HG03135 (cell line): Measurements from ENCODE around the gene MIOX.

Source experiments
- ATAC-seq: cut with Tn5 transposase; IDR thresholded peaks from one replicate; pipeline ENCODE4 v1.9.1; 2021; ENCODE audit warnings: mild to moderate bottlenecking, moderate library complexity; ENCODE audit not compliant: unreplicated experiment

The MIOX gene

DNA sequence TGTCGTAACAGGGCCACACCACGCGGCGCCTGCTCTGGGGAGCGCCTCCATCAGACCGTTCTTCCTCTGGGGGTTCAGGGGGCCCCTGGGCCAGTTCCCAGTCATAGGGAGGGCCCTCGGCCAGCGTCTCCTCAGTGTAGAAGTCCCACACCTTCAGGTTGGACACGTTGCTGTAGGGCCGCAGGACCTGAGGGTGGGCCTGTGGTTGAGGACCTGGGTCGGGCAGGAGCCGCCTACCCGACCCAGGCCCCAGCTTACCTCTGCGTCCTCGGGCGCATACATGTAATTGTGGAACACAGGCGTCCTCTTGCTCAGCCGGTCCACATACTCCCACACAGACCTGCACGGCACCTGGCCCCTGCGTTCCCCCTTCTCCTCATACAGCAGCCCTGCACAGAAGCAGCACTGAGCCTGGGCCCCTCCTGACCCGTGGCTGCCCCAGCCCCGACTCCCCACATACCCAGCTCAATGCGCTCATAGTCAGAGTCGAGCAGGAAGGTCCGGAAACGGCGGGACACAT is 32.0 kb upstream of the MIOX start:
- ATAC-seq: no peak

DNA sequence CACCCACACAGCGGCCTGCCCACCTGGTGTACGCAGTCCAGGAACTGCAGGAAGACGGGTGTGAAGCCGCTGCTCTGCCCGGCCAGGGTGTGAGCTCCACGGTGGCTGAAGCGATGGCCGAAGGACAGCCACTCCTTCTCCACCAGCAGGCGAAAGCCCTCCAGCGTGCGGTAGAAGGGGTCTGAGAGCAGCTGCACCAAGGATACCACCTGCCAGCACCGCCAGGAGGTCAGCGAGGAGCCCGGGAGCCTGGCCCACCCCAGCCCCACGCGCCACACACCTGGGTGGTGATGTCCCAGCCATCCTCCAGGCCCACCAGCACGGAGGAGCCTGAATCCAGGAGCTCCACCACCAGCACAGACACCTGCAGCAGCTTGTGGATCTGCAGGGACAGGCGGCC is 31.5 kb upstream of the MIOX start:
- no peak for ATAC-seq

DNA sequence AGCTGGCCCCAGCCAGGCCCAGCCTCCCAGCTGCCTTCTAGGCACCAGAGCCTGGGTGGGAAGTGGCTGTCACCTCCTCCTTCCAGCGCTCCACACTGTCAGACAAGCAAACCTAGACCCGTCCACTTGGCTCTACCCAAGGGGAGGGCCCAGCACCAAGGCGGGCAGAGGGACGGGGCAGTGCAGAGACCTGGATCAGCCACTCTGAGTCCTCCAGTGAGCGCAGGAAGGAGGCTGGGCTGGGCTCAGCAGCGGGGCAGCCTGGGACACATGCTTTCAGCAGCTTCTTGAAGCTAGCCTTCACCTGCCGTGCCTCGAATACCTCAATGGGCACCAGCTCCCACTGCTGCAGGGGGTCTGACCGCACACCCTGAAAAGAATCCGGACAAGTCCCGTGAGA is 30.6 kb upstream of the MIOX start:
- no peak for ATAC-seq

DNA sequence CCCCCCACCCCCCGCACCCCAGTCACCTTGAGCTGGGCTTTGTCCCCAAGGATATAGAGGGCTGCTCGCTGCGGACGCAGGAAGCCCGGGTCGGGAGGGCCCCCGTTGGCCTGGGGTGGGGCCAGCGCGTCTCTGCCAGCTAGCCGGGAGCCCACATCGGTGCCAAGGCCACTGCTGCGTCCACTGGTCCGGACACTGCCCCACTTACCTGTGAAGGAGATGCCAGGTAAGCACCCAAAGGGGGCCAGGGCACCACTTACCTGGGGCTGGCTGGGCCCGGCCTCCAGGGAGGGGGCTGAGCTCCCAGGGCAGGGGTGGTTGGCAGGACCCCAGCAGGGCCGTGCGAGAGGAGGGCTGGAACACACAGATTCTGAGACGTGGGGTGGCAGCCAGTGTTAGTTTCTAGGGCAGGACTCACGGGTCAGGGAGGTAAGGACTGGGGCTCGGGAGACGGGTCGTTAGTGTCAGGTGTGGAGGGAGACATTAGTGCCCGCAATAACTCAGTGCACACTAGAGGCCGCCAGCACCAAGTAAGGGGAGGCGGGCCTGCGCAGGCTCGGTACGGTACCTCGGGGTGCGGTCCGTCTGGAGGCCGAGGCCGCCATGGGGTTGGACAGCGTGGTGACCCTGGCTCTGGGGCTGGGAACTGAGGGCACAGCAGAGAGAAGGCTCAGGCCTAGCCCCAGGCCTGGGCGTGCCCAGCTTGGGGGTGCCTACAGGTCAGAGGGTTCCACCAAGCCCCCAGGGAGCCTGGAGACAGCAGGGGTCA is 30.0 kb upstream of the MIOX start:
- ATAC-seq: no peak

DNA sequence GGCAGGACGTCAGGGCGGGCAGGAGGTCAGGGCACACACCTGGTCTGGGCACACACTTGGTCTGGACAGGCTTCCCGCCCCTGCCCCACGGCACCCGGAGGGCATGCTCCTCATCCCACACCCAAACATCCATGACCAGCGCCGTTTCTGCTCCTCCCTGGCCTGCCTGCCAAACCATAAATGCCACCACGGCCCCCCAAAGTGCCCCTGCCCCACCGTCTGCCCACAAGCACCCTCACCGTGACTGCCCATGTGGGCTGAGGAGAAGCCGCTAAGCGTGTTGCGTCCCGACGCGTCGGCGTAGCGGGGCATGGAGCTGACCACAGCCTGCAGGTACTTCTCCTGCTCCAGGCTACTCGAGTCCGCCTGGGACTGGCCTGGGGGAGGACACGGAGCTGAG is 27.6 kb upstream of the MIOX start:
- ATAC-seq: no peak

DNA sequence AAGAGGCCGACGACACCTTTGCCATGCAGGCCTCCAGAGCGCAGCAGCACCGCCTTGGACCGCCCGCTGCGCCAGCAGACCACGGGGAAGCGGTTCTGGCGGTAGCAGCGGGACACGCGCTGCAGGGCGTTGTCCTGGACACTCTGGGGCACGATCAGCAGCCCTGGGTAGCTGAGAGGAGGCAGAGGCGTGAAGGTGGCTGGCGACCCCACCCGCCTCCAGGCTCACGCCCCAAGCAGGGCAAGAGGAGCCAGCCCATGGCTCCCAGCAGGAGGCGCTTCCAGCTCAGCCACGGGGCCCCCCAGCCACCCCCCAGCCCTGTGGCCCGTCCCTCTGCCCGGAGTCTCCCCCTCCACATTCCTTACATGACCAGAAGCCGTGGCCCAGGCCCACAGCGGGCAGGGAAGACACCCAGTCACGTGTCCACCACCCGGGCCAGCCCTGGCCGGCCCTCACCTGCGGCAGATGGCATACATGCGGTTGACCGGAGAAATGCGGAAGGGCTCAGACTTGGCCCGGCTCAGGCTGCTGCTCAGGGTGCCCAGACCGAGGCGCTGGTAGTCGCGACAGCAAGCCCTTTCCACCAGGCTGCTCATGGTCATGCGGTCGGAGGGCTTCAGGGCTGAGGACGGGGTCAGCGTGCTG is 27.0 kb upstream of the MIOX start:
- no peak for ATAC-seq

DNA sequence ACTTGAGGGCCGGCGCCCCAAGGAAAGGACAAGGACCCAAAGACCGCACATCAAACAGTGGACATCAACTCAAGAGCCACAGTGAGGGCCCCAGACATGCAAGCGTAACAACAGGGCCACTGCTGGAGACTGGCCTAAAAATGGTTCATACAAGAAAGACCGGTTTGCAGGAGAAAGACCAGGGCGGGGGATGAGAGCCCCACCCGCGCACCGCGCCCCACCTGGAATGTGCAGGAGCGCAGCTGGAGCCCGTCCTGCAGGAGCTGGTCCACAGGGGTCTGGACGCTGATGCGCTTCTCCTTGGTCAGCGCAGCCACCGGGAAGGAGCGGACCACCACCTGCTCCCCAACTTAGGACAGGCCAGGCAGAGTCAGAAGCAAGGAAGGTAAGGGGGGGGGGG is 25.7 kb upstream of the MIOX start:
- no peak for ATAC-seq

DNA sequence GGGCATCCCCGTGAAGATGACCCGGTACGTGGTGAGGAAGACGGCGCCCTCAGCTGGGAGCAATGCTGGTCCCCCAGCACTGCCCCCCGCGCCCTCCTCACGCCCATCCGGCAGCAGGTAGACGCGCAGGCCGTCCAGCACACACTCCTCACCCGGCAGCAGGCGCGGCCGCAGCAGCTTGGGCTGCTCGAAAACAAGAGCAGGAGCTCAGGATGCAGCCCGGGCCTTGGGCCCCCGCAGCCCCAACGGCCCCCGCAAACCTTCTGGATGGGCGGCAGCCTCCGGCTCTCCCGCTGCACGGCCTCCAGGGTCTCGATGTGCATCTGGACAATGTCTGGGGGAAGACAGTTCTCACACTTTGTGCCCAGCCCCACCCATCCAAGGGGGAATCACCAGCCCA is 25.1 kb upstream of the MIOX start:
- ATAC-seq: no peak

DNA sequence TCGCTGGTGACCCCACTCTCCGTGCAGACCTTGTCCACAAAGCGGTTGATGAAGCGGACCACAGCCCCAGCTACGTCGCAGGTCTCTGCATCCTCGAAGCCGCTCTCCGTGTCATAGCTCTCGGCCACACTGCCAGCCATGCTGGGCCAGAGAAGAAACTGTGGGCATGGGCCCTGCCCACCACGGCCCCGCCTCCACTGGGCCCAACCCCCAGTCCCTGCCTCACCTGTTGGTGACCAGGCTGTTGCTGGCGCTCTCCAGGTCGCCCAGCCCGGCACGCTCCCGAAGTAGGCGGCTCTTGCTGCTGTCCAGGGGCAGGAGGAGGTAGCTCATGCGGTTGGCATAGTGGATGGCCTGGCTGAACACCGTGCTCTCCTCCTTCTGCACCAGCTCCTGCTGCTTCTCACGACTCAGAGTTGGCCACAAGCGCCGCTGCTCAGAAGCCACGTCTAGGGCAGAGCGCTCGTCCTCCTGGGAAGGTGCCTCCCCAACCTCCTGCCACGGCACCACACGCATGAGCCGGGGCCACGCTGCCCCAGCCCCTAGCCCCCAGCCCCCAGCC is 24.6 kb upstream of the MIOX start:
- ATAC-seq: no peak

DNA sequence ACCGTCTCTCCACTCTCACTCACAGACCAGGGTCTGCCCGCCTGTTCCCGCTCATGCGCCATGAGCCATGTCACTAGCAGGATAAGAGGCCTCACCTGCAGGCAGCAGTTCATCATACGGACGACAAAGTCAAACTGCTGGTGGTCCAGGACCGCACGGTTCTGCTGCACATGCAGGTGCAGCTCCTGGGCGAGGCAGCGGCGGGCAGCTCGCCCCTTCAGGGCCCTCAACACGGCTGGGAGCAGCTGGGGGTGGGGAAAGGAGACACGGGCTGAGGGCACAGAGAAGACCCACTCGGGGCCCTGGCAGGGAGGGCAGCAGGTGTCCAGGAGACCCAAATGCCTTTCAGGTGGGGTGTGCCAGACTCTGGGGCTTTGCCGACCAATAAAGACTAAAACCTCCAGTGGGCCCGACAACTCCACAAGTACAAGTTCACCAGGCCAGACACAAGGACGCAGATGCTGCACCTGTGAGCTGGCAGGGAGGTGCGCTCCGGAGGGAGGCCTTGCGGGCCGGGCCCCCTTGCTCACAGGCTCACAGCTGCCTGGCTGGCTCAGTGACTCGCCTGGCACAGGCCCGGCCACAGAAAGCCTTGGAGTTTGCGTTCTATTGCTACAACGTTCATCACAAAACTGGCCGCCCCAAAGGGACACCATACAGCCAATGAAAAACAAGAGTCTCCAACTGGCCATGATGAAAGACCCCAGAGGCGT is 23.3 kb upstream of the MIOX start:
- ATAC-seq: no peak

DNA sequence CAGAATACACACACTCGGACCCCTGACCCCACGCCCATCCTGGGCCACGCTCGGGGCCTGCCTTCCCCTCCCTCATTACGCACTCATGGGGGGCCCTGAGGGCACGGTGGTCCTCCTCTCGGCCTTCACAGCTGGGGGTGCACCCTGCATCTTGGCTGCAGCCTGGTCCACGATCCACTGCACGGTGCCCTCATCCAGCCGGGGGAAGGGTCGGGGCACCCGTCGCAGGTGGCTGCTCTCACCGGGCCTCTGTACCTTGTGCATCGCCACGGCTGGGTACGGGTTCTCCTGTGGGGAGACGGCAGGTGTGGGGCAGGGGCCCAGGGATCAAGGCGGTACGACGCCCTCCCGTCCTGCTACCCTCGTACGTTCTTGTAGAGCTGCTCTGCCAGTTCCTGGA is 22.2 kb upstream of the MIOX start:
- ATAC-seq: no peak

DNA sequence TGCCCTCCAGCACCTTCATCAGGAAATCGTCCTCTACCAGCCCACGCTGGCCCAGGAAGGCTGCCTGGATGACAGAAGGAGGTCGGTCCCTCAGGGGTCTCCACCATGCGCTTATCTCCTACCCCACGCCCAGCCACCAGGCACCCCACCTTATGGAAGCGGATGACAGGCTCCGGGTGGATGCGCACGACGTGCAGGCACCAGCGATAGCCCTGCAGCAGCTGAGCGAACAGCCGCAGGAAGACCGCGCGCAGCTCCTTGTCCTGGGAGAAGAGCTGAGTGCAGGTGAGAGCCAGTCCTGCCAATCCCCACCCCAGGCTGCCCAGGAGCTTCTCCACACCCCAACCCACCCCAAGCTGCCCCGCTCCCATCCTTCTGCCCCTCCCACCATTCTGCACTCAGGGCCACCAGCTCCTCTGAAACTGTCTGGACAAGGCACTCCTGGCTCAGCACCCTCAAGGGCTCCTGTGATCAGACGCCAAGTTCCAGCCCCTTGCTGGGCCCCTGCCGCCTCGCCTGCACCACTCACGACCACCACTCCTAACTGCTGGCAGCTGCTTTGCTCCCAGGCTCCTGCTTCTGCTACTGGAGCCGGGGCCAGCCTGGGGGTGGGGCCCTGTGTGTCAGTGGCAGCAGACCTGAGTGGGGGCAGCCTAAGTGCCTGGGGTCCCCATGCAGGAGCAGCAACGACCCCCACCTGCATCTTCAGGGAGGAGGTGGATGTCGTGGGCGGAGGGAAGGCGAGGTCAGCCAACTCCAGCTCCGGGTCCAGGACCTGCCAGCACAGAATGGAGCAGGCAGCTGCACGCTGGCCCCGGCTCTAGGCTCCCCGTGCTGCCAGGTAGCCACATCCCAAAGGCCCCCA is 21.4 kb upstream of the MIOX start:
- ATAC-seq: no peak

DNA sequence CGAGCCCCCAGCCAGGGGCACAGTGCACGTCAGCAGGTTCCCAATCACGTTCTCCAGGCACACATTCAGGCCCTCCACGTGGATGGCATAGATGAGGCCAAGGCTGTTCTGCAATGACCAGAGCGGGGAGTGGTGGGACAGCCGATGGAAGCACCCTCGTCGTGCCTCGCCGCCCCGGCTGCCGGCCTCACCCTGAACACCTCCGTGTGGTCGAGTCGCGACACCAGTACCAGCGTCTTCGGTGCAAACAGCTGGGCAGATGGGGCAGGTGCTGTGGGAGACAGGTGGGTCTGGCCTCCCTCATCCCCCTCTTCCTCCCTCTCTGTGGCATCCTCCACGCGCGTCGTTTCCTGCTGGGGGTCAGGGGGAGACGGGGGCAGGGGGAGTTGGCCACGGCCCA is 19.3 kb upstream of the MIOX start:
- no peak for ATAC-seq

DNA sequence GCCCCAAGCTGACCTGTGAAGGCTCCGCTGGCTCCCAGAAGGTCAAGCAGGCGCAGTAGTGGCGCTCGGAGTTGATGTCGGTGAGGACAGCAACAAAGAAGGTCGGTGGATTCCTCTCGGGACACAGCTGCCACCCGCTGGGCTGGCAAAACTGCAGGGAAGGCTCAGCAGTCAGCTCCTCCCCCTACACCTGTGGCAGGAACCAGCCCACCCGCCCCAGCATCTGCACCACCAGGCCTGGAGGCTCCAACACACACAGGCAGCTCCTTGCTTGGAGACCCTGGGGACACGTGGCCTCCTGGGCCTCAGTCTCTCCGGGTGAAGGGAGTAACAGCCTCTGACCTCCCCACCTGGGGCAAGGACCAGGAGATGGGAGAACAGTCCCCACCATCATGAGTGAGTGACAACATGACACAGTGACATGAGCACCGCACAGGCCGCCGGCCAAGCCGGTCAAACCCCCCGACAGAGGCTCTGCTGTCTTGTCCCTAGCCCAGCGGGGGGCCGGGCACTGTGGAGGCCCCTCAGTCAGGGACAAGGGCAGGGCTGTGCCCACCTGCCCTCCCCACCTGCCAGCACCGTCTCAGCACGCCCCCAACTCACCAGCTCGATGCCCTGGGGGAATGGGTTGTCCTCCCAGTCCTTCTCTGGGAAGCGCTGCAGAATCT is 18.8 kb upstream of the MIOX start:
- ATAC-seq: no peak

DNA sequence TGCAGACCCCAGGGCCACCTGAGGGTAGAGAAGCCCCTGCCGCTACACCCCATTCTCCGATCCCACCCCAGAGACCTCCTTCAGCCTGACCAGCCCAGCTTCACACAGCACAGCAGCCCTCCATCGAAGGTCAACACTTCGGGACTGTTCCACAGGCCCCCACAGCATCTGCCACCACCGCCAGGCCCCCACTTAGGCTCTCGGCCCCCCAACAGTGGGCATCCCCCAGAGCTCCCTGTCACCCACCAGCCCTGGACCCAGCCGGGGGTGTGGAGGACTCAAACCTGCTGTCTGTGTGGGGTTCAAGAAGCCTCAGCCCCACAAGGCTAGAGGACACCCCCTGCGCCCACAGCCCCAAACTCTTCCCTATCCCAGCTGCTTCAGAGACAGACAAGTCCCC is 18.0 kb upstream of the MIOX start:
- ATAC-seq: no peak

DNA sequence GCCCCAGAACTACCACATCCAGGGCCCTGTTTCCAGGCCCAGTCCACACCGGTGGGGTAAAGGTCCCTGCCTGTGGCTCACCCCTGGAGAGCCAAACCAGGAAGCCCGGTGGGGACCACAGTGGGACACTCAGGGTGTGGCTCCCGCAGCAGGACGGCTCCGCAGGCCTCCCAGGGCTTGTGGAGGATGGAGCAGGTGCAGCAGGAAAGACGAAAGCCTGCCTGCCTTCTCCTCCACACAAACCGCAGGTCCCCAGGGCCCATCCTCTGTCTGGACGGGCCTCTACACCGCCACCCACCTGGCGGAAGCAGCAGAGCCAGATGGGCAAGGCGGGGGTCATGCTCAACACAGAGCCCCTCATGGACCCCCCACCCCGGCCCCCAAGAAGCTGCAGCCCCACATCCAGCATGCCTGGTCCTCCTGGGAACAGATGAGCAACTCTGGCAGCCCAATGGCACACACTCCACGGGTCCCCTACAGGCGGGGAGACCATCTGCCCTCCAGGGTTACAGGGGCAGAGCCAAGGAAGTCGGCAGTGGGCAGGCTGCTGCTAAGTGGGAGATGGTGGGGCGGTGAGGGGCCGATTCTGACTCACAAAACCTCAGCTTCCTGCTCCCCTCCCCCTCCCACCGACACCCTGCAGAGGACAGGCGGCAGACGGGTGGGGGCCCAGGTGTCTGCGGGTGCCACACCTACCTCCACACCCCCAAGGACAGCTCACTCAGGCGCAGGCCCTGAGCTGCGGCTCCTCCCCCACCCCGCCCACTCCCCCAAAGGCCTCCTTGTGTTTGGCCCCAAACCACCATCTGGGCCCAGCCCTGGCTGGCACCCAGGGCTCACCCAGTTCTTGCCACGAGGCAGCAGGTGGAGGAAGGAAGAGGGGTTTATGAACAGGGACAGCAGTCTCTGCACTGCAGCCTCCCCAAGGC is 17.0 kb upstream of the MIOX start:
- ATAC-seq: peak; percentile 66

DNA sequence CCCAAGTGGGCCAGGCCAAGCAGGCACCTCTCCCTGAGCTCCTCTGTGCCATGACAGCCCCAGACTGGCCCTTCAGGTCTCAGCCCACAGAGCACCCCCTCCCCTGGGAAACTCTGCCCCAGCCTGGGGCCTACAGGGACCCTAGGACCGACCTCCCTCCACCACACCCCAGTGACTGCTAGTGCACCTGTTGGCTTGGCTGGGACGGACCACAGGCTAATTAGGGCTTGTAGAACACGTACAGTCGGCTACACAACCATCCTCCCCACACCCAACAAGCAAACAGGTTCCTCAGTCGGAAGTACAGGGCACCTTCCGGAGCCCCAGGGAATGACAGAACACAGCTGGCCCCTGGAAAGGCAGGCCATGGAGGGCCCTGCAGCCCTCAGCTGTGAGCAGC is 16.2 kb upstream of the MIOX start:
- ATAC-seq: no peak

DNA sequence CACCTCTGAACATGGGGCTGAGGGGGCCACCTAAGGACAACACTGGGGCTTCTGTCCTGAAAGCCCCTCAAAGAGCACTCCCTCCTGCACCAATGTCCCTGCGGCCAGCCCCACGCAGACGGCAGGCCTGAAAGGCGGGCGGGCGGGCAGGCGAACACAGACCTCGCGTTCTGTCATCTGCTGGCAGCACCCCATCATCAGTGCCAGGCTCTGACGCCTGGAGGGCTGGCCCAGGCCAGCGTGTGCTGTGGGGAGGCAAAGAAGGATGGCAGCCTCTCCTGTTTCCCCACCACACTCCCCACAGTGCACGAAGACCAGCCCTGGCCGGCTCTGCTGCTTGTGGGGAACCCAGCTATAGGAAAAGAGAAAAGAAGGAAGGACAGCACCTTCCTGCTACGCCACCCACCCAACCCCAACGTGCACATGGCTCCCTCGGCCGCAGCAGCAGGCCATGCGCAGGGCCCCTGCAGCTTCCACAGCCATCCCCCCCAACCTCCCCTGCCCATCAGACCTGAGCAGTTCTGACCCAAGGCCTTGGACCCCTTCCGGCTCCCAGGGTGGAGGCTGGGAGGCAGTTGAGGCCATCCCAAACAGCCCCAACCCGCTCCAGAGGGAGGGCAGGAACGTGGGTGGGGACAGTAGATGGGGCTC is 15.3 kb upstream of the MIOX start:
- ATAC-seq: no peak

DNA sequence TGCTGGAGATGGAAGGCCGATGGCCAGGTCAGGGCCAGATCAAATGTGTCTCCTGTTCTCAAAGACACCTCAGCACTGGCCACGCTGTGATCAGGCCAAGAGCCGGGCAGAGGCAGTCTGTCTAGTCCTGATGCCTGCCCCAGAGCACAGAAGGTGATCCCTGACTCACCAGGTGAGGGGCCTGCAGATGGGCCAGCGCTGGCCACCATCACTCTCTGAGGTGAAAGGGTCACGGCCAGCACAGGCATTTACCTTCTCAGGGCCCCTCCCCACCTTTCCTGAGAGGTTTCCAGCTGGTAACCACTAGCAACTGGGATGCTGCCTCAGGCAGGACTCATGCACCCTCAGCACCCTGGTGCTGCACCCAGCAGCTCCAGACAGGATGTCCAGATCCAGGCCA is 14.7 kb upstream of the MIOX start:
- no peak for ATAC-seq
